GM19023 (cell line): ENCODE results near the gene TRIM71.
"Not testable (repeated sequence)": the region's sequence is repeated elsewhere in the genome, so short reads cannot be mapped to it uniquely, and the experiment has no call there.

Experiments
- ATAC-seq: cut with Tn5 transposase; IDR thresholded peaks from one replicate; pipeline ENCODE4 v1.9.1; 2021; ENCODE audit warnings: mild to moderate bottlenecking, moderate library complexity; ENCODE audit not compliant: unreplicated experiment

Gene TRIM71

DNA sequence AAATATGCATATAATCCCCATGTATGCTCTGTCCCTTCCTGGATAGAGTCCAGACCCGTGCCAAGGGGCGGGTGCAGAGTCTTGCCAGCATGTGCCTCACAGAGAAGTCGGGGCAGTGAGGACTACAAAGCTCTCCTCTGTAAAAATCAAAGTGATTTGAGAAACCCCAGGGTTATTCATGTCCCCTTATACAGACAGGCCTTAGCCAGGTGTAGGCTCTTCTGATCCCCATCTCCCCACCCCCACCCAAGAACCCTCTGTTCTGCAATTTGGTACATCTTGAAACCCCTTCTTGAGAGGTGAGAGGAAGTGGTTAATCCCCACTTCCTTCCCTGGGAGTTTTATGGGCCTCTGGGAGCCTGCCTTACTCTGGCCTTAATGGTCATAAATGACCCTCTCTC lies 24.7 kb downstream of the TRIM71 start:
- ATAC-seq, result no peak

GRCh38 chr3:32842987-32843386 lies 25.2 kb downstream of the TRIM71 start:
- no peak for ATAC-seq

DNA sequence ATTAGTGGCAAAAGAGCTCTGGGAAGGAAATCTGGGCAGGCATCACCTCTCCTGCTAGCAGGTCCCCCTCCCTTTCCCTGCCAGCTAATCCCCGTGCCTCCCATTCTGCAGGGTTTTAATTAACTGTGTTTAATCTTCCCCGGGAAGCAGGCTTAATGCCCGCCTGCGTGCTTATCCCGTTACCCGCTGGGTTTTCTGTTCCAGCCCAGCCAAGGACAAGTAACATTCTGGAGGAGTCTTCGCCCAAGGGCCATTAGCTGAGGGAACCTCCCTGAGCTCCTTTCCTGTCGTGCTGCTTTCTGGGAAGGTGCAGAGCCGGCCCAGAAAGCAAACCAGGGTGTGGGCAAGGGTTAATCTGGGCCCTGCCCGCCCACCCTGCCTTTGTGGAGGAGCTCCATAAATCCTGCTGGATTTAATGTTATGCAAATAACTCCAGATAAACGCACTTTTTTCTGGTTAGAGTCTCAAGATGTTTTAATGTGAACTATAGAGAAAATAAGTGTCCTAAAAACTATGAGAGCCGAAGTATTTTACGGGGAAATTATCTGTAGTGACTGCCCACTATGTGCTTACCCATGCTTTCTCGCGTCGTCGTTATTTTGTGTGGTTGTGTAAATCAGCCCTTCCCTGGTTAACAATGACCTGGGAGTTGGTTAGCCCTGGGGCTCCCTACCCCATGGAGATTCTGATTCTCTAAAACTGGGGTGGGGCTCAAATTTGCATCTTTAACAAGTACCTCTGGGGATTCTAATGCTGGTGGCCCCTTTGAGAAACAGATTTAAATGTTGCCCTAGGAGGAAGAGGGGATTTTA lies 25.9 kb downstream of the TRIM71 start:
- no peak for ATAC-seq

DNA sequence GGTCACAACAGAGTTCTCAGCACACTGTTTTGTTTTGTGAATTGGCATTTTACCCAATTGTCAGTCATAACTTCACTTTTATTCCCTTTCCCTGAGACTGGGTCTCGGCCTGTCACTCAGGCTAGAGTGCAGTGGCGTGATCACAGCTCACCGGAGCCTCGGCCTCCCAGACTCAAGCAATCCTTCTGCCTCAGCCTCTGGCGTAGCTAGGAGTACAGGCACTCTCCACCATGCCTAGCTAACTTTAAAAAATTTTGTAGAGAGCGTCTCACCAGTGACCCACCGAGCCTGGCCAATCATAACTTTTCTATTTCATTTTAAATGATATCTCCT lies 26.5 kb downstream of the TRIM71 start:
- ATAC-seq, result no peak

GRCh38 chr3:32844914-32845313 lies 27.1 kb downstream of the TRIM71 start:
- ATAC-seq, result no peak

DNA sequence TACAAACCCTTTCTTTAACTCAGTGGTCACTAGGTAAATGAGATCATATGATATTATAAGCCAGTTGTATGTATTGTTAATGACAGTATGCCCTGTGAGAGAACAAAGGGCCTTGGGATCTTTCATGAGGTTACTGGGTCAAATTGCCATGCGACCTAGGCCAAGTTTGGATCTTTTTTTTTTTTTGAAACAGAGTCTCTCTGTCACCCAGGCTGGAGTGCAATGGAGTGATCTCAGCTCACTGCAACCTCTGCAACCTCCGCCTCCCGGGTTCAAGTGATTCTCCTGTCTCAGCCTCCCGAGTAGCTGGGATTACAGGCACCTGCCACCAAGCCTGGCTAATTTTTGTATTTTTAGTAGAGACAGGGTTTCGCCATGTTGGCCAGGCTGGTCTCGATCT lies 27.7 kb downstream of the TRIM71 start:
- ATAC-seq, result not testable (repeated sequence)

GRCh38 chr3:32847045-32847444 lies 29.2 kb downstream of the TRIM71 start:
- not testable (repeated sequence) for ATAC-seq

GRCh38 chr3:32847528-32847927 lies 29.7 kb downstream of the TRIM71 start:
- no peak for ATAC-seq

DNA sequence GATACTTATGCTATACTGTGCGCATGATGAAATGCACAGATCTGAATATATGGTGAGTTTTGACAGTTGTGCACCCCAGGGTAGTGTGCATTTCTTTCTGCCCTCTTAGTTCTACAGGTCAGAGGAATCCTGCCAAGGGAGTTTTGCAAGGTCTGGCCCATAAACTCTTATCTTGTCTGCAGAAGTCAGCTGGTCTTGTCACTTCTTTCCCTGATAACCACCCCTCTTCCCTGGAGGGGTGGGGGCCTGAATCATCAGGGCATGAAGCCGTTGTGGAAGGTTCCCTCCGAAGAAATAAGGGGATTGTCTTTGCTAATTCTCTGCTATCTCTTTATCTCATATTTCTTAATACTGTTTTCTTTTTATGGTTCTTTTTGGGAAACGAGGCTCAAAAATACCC lies 30.4 kb downstream of the TRIM71 start:
- no peak for ATAC-seq

- no peak for ATAC-seq
Observed at GRCh38 chr3:32849046-32849445, 31.2 kb downstream of the TRIM71 start.

GRCh38 chr3:32850226-32850625 lies 32.4 kb downstream of the TRIM71 start:
- ATAC-seq, result no peak

DNA sequence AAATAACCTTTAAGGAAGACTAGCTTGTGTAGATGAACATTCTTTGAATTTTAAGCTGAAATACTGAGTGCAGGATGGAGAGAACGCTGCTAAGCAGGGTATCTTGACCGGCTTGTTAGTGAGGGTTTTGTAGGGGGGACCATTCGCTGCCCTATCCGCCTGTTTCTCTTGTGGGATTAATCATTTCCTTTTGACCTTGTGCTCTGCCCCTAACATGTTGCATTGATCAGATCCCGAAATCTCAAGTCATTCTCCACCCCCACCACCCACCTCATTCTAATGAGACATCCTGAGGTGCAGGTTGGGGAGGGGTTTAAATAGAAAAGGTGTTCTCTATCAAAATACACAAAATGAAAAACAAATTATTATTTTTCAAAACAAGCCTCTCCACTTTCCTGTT lies 32.8 kb downstream of the TRIM71 start:
- ATAC-seq, result no peak

DNA sequence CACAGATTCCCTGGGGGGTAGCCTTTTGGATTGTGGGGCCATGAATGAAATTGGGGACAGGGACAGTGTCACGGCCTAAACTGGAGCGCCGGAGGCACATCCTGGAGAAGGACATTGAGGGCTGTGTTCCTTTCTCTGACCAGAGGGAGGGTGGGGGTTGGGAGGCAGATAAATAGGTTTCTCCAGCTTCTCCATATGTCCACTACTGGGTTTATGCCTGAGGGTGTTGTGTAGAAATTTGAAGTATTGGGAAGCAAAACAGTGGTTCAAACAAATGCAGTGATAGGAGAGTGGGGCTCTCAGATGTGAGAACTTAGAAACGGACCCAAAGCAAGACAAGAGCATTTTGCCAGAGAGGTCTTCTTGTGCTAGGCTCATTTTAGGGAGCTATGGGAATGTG lies 34.3 kb downstream of the TRIM71 start:
- no peak for ATAC-seq

- ATAC-seq, result no peak
Observed at GRCh38 chr3:32855350-32855953, 37.7 kb downstream of the TRIM71 start.

DNA sequence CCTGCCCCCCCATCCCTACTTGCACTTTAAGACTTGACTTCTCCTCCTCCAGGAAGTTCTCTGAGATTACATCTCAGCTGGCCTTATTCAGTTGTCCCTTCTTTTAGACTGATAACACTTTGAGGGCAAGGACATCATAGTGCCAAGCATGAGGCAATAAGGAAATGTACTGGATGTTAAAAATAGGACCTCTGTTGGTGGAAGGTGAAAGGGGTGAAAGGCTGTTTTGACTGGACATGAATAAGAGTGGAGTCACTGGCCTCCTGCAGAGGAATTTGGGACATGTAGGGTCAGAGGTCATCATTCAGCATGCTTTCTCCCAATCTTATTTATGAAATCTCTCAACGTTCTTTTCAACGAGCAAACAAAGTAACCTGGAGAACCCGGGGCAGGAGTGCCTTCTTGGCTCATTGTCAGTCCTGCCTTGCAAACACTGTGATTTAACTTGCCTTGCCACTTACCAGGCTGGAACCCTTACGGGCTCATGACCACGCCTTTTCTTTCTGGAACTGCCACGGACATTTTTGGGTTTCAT lies 38.6 kb downstream of the TRIM71 start:
- no peak for ATAC-seq

GRCh38 chr3:32856901-32857507 lies 39.2 kb downstream of the TRIM71 start:
- no peak for ATAC-seq

- ATAC-seq, result no peak
Observed at GRCh38 chr3:32857921-32858320, 40.1 kb downstream of the TRIM71 start.

- no peak for ATAC-seq
Observed at GRCh38 chr3:32859604-32860237, 41.9 kb downstream of the TRIM71 start.

DNA sequence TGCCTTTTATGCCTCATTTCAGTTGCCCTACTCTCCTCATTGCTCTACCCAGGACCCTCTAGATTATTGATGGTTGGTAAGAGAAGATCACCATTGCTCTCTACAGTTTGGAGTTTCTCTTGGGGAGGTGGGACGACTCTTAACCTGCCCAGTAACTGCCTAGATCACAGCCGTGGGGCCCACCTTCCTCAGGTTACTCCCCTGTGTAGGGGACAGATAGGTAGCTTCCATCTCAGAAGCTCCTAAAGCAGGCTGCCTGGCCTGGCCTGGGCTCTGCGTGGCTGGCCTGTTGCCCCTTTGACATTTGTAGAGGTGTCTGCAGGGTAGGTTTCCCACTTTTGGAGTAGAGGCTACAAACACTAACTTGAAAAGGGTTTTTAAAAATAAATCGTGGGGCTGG lies 42.7 kb downstream of the TRIM71 start:
- ATAC-seq, result no peak

DNA sequence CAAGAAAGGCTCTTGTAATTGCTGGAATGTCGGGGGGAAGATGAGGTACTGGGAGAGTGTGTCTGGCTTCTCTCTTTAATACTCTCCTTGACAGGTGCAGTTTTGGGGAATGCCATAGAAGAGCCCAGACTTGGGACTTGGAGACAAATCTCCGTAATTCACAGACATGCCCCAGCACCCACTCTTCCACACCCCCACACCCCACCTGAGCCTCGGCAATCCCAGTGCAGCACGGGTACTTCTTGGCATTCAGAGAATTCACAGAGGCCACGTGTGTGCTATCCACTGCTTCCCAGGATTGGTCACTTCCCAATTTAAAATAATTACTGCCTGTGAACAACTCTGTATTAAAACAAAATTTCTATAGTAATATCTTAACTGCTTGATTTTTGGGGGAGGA lies 43.9 kb downstream of the TRIM71 start:
- ATAC-seq, result no peak

GRCh38 chr3:32862247-32862935 lies 44.6 kb downstream of the TRIM71 start:
- ATAC-seq, result no peak
